Naive thymus-derived CD4-positive, alpha-beta T cell (primary cell): Measurements from ENCODE around the gene RASSF10. TPM values are rescaled to one million over a fixed set of nuclear protein-coding genes. Genes with fewer than 3 reads are reported as not detected.
A peak's percentile ranks its signal among the peaks of the same experiment; 100 is the strongest.

Experiments
- ATAC-seq: fragments of 150-1000 bp; cut with Tn5 transposase; 2 replicates; pipeline ENCODE4 v1.10.0; 2021; ENCODE audit warnings: mild to moderate bottlenecking, moderate library complexity
- CTCF ChIA-PET: fragments of 350-600 bp; sonication (Branson Sonifier 250); formaldehyde crosslinking; loops from one replicate; lab custom pipeline; 2021; ENCODE audit warnings: antibody characterized with exemption; lab: Charles Lee
- POLR2A ChIA-PET: fragments of 350-600 bp; sonication (Branson Sonifier 250); formaldehyde crosslinking; loops from one replicate; lab custom pipeline; 2021; ENCODE audit warnings: antibody characterized with exemption, inconsistent platforms; lab: Charles Lee
- DNase-seq, 9 donors: peaks; one replicate each; pipeline versions ENCODE4 v3.0.0 to v3.0.0-alpha.2; 2020 to 2022; ENCODE audit warnings: mixed read lengths in 1 of 9
- H3K27ac ChIP-seq: one replicate; pipeline ENCODE4 v1.7.0; 2013; ENCODE audit warnings: mild to moderate bottlenecking, low read depth, low read length, moderate library complexity
- H3K27me3 ChIP-seq, 2 donors: one replicate each; pipeline ENCODE4 v1.7.0; 2013; ENCODE audit warnings: low read length in 2 of 2, mild to moderate bottlenecking in 2 of 2, moderate library complexity in 2 of 2; ENCODE audit not compliant: control insufficient read depth in 2 of 2, insufficient read depth in 2 of 2
- H3K36me3 ChIP-seq, 3 experiments: 1 replicate in 2 of 3; 2 replicates in 1 of 3; pipeline ENCODE4 v1.7.0; 2013; ENCODE audit warnings: low read length in 3 of 3, mild to moderate bottlenecking in 3 of 3, moderate library complexity in 1 of 3; ENCODE audit not compliant: insufficient read depth in 3 of 3, control insufficient read depth in 2 of 3
- H3K4me1 ChIP-seq, 2 donors: one replicate each; pipeline ENCODE4 v1.7.0; 2013; ENCODE audit warnings: low read length in 2 of 2, mild to moderate bottlenecking in 2 of 2, moderate library complexity in 1 of 2; ENCODE audit not compliant: control insufficient read depth in 2 of 2, insufficient read depth in 2 of 2
- H3K4me3 ChIP-seq: 2 replicates; pipeline ENCODE4 v1.7.0; 2013; ENCODE audit warnings: mild to moderate bottlenecking, low read length
- H3K9me3 ChIP-seq, 3 experiments: 1 replicate in 2 of 3; 2 replicates in 1 of 3; pipeline ENCODE4 v1.7.0; 2013; ENCODE audit warnings: low read length in 3 of 3; ENCODE audit not compliant: control insufficient read depth in 2 of 3
- H3K27ac Mint-ChIP-seq, 9 donors: one replicate each; pipeline ENCODE4 v1.8.0; 2020 to 2022; ENCODE audit warnings: mixed read lengths in 9 of 9, mild to moderate bottlenecking in 8 of 9, moderate library complexity in 5 of 9, inconsistent platforms in 2 of 9
- H3K27me3 Mint-ChIP-seq, 5 donors: one replicate each; pipeline ENCODE4 v1.8.0; 2021 to 2022; ENCODE audit warnings: mixed read lengths in 5 of 5, mild to moderate bottlenecking in 1 of 5
- H3K36me3 Mint-ChIP-seq, 5 donors: one replicate each; pipeline ENCODE4 v1.8.0; 2020 to 2022; ENCODE audit warnings: mixed read lengths in 5 of 5, mild to moderate bottlenecking in 3 of 5, inconsistent platforms in 1 of 5
- H3K4me1 Mint-ChIP-seq, 7 donors: one replicate each; pipeline ENCODE4 v1.8.0; 2020 to 2022; ENCODE audit warnings: mixed read lengths in 7 of 7, mild to moderate bottlenecking in 3 of 7, inconsistent platforms in 1 of 7
- H3K4me3 Mint-ChIP-seq, 10 donors: one replicate each; pipeline ENCODE4 v1.8.0; 2020 to 2022; ENCODE audit warnings: mild to moderate bottlenecking in 10 of 10, mixed read lengths in 10 of 10, moderate library complexity in 6 of 10, inconsistent platforms in 2 of 10
- H3K9me3 Mint-ChIP-seq, 11 donors: one replicate each; pipeline ENCODE4 v1.8.0; 2020 to 2022; ENCODE audit warnings: mixed read lengths in 11 of 11, mild to moderate bottlenecking in 4 of 11, inconsistent platforms in 1 of 11, moderate library complexity in 1 of 11
- intact Hi-C, 2 donors: fragments of 100-400 bp; cut with micrococcal nuclease; formaldehyde crosslinking; loops; one replicate each; pipeline ENCODE4 v1.15.1; 2023
- polyA plus RNA-seq, 2 donors: library from polyadenylated mRNA; unstranded; fragments of 300-500 nt; fragmentation: Illumina TruSeq; gene quantifications; one replicate each; pipeline ENCODE4 v1.2.3, GENCODE V29; 2021
- total RNA-seq, 6 experiments: library from RNA in 5 of 6; stranded (reverse) in 5 of 6; gene quantifications; 1 replicate in 5 of 6; 2 replicates in 1 of 6; pipeline ENCODE4 v1.2.3 and lab custom pipeline; 2021 to 2026

RASSF10 gene
- total and polyA plus RNA-seq, 7 experiments from 2014 or later, result not detected

DNA sequence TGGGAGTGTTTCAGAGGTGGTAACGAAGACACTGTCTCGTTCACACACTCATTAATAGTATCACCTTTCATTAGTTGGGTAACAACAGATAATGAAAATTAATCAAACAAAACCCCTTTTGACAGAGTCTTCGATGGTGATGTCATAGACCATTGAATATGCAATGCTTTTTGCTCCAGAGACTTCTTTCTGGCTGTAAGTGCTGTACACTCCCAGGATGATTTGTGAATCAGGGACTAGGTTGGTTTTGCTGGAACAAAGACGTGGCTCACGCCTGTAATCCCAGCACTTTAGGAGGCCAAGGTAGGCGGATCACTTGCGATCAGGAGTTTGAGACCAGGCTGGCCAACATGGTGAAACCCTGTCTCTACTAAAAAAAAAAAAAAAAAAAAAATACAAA, 9.5 kb upstream of the RASSF10 start:
- CTCF ChIA-PET, result no interaction called here
- peaks cover 30 to 42% (median 35%) of the 10 kb centered on the region in 5 donors for H3K27me3 Mint-ChIP-seq
- H3K9me3 ChIP-seq, result no peaks in the 10 kb centered on the region

DNA sequence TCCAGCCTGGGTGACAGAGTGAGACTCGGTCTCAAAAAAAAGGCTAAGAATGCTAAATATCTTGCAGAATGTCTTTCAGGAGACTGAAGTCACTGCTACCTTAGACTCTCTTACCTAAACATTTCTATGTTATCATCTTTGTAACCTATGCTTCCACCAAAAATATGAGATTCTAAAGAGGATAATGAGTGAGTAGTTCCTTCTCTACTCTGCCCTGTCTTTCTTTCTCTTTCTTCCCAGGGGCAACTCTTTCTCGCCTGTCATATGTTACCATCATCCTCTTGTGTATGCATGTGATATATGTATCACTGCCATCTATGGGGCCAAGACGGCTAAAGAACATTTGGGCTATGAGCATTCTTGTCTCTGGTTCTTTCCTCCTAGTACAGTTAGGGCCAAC, 9.0 kb upstream of the RASSF10 start:
- Mint-ChIP-seq H3K4me3 (no peak overlapping the region), H3K36me3 (no peaks in the 10 kb centered on the region), H3K27me3 (peaks cover 34 to 43% (median 35%) of the 10 kb centered on the region in 5 donors), H3K9me3 (peaks cover 0 to 10% (median 0%) of the 10 kb centered on the region in 11 donors), H3K4me1 (no peaks in the 10 kb centered on the region), H3K27ac (no peak overlapping the region)
- Histone ChIP-seq H3K27me3 (no peaks in the 10 kb centered on the region), H3K27ac (no peak overlapping the region), H3K36me3 (no peaks in the 10 kb centered on the region), H3K9me3 (no peaks in the 10 kb centered on the region), H3K4me1 (no peaks in the 10 kb centered on the region), H3K4me3 (no peak overlapping the region)
- ATAC-seq, result no peak
- ChIA-PET CTCF (no interaction called here), POLR2A (no interaction called here)
- DNase-seq, result no peak
- intact Hi-C loops, result no loop called here

More for the DNA sequence above, 9.5 kb upstream of the RASSF10 start:
- Histone ChIP-seq H3K36me3 (no peaks in the 10 kb centered on the region), H3K4me3 (no peak overlapping the region), H3K4me1 (no peaks in the 10 kb centered on the region), H3K27ac (no peak overlapping the region), H3K27me3 (no peaks in the 10 kb centered on the region)
- DNase-seq (no peak), ATAC-seq (no peak)
- Mint-ChIP-seq H3K36me3 (no peaks in the 10 kb centered on the region), H3K9me3 (peaks cover 0 to 10% (median 0%) of the 10 kb centered on the region in 11 donors), H3K27ac (no peak overlapping the region), H3K4me1 (no peaks in the 10 kb centered on the region), H3K4me3 (no peak overlapping the region)
- intact Hi-C loops, result no loop called here
- POLR2A ChIA-PET, result no interaction called here

DNA sequence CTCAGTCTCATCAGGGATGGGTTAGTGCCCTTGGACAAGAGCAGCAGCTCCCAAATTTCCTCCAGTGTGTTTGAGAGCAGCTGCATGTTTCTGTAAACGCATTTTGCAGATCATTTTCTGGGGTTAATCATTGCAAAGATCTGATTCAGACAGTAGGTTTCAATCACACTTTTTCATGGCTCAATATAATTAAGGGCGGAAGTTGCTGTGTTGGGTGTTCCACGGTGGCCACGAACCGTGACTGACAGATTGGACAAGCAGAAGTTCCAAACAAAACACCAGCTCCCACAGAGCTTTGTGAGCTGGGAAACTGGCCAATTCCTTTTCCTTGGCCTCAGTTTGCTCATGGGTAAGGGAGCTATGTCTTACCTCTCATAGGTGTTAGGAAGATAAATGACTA, 8.4 kb upstream of the RASSF10 start:
- ChIA-PET CTCF (no interaction called here), POLR2A (no interaction called here)
- H3K9me3 ChIP-seq, result no peaks in the 10 kb centered on the region
- H3K27me3 Mint-ChIP-seq, result peaks cover 36 to 48% (median 37%) of the 10 kb centered on the region in 5 donors
- ATAC-seq, result no peak
- H3K27ac ChIP-seq, result no peak overlapping the region
- DNase-seq, result no peak
- no peaks in the 10 kb centered on the region for H3K27me3 ChIP-seq
- H3K4me3 ChIP-seq, result no peak overlapping the region
- peaks cover 0 to 9% (median 0%) of the 10 kb centered on the region in 11 donors for H3K9me3 Mint-ChIP-seq
- H3K36me3 ChIP-seq, result no peaks in the 10 kb centered on the region
- no peak overlapping the region for H3K4me3 Mint-ChIP-seq
- no peaks in the 10 kb centered on the region for H3K36me3 Mint-ChIP-seq
- H3K4me1 ChIP-seq, result no peaks in the 10 kb centered on the region
- H3K27ac Mint-ChIP-seq, result no peak overlapping the region
- intact Hi-C loops, result no loop called here
- H3K4me1 Mint-ChIP-seq, result no peaks in the 10 kb centered on the region

DNA sequence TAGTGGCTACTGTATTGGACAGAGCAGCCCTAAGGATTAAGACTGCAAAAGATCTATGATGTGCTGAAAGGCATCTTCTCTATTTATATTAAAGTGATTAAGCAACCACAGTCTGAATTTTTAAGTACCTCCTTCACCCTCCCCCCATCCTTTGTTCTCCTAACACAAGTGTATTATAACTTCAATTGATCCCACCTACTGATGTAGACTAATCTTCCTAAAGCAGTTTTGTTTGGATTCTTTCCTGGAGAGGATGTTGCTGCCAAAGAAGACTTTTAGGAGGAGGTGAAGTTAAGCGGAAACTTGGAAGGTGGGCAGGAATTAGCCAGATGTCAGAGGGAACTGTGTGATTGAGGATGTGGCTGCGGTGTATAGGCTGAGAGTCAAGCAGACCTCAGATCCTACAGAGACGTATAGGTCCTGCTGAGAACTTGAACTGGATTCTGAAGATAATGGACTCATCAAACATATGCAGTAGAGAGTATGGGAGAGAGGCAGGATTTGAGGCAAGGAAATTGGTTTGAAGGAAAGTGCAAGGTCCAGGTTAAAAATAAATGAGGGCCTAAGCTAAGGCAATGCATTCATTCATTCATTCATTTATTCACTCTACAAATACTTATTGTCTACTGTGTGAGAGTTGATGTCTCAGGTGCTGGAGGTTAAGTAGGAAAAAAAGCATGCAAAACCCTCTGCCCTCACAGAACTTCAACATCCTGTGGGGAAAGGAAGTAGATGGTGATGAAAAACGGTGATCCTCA, 5.2 kb upstream of the RASSF10 start:
- Histone ChIP-seq H3K27ac (no peak overlapping the region), H3K4me1 (no peaks in the 10 kb centered on the region), H3K4me3 (no peak overlapping the region), H3K36me3 (no peaks in the 10 kb centered on the region), H3K27me3 (no peaks in the 10 kb centered on the region), H3K9me3 (no peaks in the 10 kb centered on the region)
- H3K27me3 Mint-ChIP-seq, result peaks cover 52 to 78% (median 59%) of the 10 kb centered on the region in 5 donors
- H3K4me3 Mint-ChIP-seq, result no peak overlapping the region
- ATAC-seq (no peak), DNase-seq (no peak)
- intact Hi-C loops, result no loop called here
- H3K9me3 Mint-ChIP-seq, result peaks cover 0 to 3% (median 0%) of the 10 kb centered on the region in 11 donors
- H3K4me1 Mint-ChIP-seq, result peaks cover 0 to 4% (median 0%) of the 10 kb centered on the region in 7 donors
- H3K36me3 Mint-ChIP-seq, result peaks cover 0 to 4% (median 0%) of the 10 kb centered on the region in 5 donors
- no peak overlapping the region for H3K27ac Mint-ChIP-seq
- CTCF ChIA-PET, result no interaction called here
- POLR2A ChIA-PET, result no interaction called here

DNA sequence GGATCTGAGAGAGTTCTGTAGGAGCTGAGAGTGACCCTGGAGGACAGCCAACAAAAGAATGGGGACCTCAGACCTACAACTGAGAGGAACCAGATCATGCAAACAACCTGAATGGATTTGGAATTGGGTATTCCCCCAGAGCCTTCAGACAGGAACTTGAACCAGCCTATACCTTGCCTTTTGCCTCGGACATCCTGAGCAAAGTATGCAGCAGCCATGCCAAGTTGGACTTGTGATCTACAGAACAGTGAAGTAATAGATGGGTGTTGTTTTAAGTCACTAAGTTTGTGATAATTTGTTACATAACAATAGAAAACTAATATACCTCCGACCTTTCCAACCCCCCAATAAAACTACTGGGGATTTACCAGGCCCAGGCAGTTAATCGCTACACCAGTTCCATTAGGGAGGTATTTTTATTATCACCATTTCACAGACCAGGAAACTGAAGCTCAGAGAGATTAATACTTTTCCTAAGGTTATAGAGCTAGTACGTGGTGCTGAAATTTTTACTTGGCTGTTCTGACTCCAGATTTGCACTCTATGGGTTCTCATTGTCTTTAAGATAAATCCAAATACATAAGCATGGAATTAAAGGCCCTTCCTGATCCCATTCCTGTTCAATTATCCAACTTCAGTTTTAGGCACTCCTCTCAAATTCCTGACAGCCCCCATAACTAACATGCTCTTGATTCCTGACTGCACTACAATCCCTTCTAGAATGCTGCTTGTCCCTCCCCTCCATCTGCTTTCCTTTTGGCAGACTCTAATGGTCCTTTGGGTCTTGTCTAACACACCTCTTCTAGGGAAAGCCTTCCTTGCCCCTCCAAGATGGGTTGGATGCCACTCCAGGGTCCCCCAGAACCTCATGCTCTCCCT, 1.7 kb upstream of the RASSF10 start:
- peaks cover 64 to 74% (median 70%) of the 10 kb centered on the region in 5 donors for H3K27me3 Mint-ChIP-seq
- H3K9me3 ChIP-seq, result no peaks in the 10 kb centered on the region
- H3K4me3 ChIP-seq, result no peak overlapping the region
- no peak overlapping the region for H3K4me3 Mint-ChIP-seq
- H3K36me3 Mint-ChIP-seq, result peaks cover 0 to 4% (median 0%) of the 10 kb centered on the region in 5 donors
- CTCF ChIA-PET, result no interaction called here
- peaks cover 0 to 8% (median 4%) of the 10 kb centered on the region in 7 donors for H3K4me1 Mint-ChIP-seq
- H3K27me3 ChIP-seq, result peaks cover 0 to 4% of the 10 kb centered on the region in 2 donors
- intact Hi-C loops, result no loop called here
- DNase-seq (no peak), ATAC-seq (no peak)
- no peak overlapping the region for H3K27ac ChIP-seq
- POLR2A ChIA-PET, result no interaction called here
- peaks cover 0 to 3% (median 0%) of the 10 kb centered on the region in 11 donors for H3K9me3 Mint-ChIP-seq
- no peaks in the 10 kb centered on the region for H3K36me3 ChIP-seq
- no peaks in the 10 kb centered on the region for H3K4me1 ChIP-seq
- no peak overlapping the region for H3K27ac Mint-ChIP-seq

DNA sequence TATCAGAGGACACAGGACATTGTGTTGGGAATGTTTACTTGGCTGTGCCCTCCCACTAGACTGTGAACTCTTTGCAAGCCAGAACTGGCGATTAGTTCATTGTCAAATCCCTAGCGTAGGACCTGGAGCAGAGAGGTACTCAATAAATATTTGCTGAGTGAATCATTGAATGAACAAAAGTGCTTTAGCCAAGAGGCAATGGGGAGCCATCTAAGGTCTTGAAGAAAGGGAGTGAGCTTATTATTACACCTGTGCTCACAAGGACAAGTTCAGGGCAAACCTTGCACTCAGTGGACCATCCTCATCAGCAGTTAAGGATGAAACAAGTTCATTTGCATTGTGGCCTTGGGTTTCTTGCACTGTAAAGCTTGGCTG, 1.1 kb upstream of the RASSF10 start:
- intact Hi-C loops, result no loop called here
- Mint-ChIP-seq H3K27me3 (peaks cover 64 to 74% (median 69%) of the 10 kb centered on the region in 5 donors), H3K27ac (no peak overlapping the region), H3K4me1 (peaks cover 0 to 8% (median 4%) of the 10 kb centered on the region in 7 donors), H3K36me3 (peaks cover 0 to 4% (median 0%) of the 10 kb centered on the region in 5 donors), H3K4me3 (peak overlapping the region in 1 of 10 donors; percentile 60), H3K9me3 (peaks cover 0 to 3% (median 0%) of the 10 kb centered on the region in 11 donors)
- no peak overlapping the region for H3K27ac ChIP-seq
- no peaks in the 10 kb centered on the region for H3K4me1 ChIP-seq
- H3K4me3 ChIP-seq, result no peak overlapping the region
- no peak for DNase-seq
- H3K9me3 ChIP-seq, result no peaks in the 10 kb centered on the region
- no peaks in the 10 kb centered on the region for H3K36me3 ChIP-seq
- H3K27me3 ChIP-seq, result peaks cover 0 to 6% of the 10 kb centered on the region in 2 donors
- CTCF ChIA-PET, result no interaction called here
- POLR2A ChIA-PET, result no interaction called here
- no peak for ATAC-seq
